Raji (cell line): ENCODE results near the gene HLA-G.

ENCODE experiments used
- POLR2A ChIP-seq: IDR thresholded peaks from 2 replicates; pipeline ENCODE4 v1.6.1; 2011; ENCODE audit warnings: low read depth, low read length, control low read depth; ENCODE audit not compliant: insufficient read depth

HLA-G gene

DNA sequence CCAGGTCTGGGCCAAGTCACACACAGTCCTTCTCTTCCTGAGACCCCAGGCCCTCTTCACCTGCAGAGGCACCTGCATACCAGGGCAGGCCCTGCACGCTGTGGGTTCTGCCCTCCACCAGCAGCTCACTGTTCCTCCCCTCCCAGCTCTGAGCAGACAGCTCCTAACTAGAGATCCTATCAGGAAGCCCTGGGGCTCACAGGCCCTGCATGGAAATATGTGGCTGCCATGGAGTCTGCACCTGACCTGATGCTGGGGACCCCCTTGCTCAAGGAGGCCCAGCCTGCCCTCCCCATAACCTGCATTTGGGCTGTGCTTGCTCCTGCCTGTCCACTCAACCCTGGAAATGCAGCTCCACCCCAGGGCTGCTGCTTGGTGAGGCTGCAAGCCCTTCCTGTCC is 14.6 kb upstream of the HLA-G start:
- TF ChIP-seq POLR2A, result no peak

DNA sequence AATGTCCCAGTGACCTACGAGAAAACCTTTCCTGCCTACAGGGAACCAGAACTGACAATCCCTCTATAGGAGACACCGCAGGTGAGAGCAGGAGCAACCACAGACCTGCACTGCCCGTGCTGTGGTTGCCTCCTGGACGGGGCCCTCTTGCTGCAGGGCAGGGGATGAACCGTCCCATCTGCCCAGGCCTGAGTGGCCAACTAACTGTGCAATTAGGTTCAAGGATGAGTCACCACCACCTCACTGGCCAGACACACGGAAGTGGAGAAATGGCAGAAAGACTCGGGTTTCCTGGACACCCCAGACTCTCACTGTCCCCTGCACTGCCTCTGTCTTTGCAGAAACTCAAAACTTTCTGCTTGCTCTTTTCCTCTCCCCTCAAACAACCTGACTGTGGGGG is 13.8 kb upstream of the HLA-G start:
- TF ChIP-seq POLR2A, result no peak

- no peak for TF ChIP-seq POLR2A
These were observed 13.1 kb upstream of the HLA-G start for GRCh38 chr6:29814379-29815117.

- TF ChIP-seq POLR2A, result no peak
These were observed 12.4 kb upstream of the HLA-G start for GRCh38 chr6:29815118-29815750.

DNA sequence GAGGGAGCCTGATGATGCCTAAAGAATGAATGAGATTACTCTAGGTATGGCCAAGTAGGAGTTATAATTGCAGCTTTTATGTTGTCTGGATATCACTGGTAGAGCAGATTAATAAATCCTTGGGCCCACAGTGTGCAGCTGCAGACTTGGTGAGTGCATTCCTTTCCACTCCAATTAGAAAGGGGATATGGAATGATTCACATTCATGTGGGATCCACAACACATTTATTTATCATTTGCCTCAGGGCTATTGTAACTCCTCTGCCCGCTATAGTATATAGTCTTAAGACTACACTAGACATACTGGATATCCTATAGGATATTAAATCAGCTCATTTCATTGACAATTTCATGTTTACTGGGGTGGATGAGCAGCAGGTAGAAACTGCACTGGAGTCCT is 11.6 kb upstream of the HLA-G start:
- TF ChIP-seq POLR2A, result no peak

DNA sequence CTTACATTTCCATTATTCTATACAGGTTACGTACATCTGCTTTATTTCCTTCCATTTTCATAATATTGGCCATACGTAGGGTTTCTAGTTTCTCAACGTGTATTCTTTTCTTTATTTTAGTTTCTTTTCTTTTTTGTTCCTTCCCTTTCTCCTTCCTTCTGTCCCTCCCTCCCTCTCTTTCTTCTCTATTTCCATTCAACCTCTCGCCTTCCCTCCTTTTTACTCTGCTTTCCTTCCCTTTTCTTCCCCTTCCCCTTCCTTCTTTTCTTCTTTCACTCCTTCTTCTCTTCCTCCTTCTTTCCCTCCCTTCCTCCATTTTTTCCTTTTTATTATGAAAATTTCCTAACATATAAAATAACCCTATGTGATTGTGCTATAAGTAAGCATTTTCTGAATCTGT is 8.7 kb upstream of the HLA-G start:
- TF ChIP-seq POLR2A, result no peak

GRCh38 chr6:29824144-29824543 is 3.5 kb upstream of the HLA-G start:
- TF ChIP-seq POLR2A, result no peak

- TF ChIP-seq POLR2A, result no peak
These were observed 1.8 kb upstream of the HLA-G start for GRCh38 chr6:29825848-29826247.

GRCh38 chr6:29826271-29826670 is 1.4 kb upstream of the HLA-G start:
- TF ChIP-seq POLR2A, result no peak

DNA sequence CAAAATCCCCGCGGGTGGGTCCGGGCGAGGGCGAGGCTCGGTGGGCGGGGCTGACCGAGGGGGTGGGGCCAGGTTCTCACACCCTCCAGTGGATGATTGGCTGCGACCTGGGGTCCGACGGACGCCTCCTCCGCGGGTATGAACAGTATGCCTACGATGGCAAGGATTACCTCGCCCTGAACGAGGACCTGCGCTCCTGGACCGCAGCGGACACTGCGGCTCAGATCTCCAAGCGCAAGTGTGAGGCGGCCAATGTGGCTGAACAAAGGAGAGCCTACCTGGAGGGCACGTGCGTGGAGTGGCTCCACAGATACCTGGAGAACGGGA is 809 bp downstream of the HLA-G start:
- no peak for TF ChIP-seq POLR2A

GRCh38 chr6:29829766-29830165 is 2.1 kb downstream of the HLA-G start:
- TF ChIP-seq POLR2A, result no peak

- no peak for TF ChIP-seq POLR2A
These were observed 2.8 kb downstream of the HLA-G start for GRCh38 chr6:29830409-29830808.

DNA sequence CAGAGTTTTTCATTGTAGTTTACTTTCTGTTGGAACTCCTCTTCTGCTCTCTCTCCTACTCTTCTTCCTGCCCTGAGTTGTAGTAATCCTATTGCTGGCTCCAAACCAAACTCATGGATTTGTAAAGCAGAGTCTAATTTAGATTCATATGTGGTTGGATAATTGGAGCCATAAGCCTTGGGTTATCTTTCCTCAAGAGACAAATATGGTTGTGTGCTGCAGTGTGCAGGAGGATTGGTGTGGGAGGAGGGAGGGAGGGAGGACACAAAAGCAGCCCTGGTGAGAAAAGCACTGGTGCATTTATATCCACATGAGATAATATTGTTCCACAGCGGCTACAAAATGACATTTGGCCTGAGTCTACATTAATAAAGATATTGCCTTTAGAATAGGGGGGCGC is 4.2 kb downstream of the HLA-G start:
- TF ChIP-seq POLR2A, result no peak

DNA sequence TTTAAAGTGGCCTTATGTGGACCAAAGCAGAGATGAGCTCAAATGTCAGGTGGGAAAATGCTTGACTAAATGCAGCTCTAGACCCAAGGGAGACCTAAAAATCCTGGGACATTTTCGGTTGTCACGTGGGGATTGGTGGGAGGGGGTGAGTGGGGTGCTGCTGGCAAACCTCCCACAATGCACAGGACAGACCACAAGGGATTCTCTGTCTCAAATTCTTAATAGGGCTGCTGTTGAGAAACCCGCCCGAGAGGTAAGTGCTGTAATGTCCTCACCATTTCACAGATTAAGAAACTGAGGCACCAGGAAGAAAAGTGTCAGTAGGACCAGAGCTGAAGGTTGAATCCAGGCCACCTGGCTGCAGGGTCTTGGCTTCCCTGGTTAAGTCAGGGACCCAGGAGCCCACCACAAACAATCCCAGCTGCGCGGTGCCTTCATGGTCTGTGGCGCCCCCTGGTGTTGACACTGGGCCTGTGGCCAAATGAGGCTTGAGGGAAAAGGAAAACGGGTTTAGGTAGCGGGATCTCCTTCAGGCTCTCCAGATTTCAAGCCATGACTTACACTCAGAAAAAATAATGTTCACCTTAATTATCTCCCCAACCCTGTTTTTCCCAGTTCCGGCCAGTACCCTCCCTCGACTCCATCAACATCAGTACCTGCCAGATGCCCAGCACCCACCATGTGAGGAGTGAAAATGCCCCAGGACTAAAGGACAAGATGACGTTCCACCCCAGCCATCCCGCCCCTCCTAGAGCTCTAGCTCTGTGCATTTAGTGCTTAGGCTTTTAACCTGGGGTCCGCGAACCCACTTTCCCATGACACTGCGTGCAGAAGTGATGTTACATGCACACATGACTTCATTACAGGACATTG is 7.2 kb downstream of the HLA-G start:
- no peak for TF ChIP-seq POLR2A

DNA sequence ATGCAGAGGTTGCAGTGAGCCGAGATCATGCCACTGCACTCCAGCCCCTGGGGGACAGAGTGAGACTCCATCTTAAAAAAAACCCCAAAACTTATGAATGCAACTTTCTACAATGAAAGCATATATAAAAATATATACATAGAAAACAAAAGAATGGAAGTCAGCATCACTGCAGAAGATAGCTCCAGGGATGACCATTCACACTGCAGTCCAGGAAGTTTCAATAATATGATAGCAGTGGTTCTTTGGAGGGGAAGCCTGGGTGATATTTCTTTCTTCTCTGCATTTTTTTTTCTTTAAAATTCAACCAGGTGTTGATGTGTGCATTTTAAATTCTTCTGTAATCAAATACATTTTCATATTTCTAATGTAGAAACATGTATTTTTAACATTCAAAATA is 12.3 kb downstream of the HLA-G start:
- no peak for TF ChIP-seq POLR2A

- TF ChIP-seq POLR2A, result no peak
These were observed 13.4 kb downstream of the HLA-G start for GRCh38 chr6:29841030-29841429.
